ENCODE data around the gene TRIOBP.
A peak's percentile ranks its signal among the peaks of the same experiment; 100 is the strongest.

DNA sequence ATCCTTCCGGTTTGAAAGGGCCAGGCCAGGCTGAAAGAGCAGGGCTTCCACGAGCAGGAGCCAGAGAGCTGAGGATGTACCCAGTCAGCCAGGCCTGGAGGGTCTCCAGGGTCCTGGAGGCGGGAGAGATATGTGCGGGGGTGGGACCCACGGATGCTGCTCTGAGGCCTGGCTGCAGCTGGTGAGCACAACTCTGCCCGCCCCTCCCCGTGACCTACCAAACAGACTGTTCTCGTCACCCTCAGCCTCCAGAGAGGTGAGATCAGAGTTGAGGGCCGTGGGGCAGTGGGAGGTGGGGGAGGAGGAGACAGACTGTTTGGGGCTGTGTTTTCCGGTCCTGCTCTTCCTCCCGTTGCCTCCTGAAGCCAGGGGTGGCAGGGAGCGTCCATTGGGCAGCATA is 42.2 kb downstream of the TRIOBP start:
- TF ChIP-seq, protein P1, sequence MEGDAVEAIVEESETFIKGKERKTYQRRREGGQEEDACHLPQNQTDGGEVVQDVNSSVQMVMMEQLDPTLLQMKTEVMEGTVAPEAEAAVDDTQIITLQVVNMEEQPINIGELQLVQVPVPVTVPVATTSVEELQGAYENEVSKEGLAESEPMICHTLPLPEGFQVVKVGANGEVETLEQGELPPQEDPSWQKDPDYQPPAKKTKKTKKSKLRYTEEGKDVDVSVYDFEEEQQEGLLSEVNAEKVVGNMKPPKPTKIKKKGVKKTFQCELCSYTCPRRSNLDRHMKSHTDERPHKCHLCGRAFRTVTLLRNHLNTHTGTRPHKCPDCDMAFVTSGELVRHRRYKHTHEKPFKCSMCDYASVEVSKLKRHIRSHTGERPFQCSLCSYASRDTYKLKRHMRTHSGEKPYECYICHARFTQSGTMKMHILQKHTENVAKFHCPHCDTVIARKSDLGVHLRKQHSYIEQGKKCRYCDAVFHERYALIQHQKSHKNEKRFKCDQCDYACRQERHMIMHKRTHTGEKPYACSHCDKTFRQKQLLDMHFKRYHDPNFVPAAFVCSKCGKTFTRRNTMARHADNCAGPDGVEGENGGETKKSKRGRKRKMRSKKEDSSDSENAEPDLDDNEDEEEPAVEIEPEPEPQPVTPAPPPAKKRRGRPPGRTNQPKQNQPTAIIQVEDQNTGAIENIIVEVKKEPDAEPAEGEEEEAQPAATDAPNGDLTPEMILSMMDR (conservative IDR thresholded peaks at IDR 0.05; ENCODE audit: low read depth, low read length), result peak; percentile 32
- no peak for TF ChIP-seq RCOR1 (IDR thresholded peaks at IDR 0.05; ENCODE audit: insufficient replicate concordance, low read length)

Data from IMR-90 (cell line).